HG02798 (cell line): ENCODE data around the gene NFATC1.

Experiments
- ATAC-seq: cut with Tn5 transposase; IDR thresholded peaks from one replicate; pipeline ENCODE4 v1.9.1; 2021; ENCODE audit warnings: mild to moderate bottlenecking; ENCODE audit not compliant: unreplicated experiment, poor library complexity

Gene NFATC1

GRCh38 chr18:79387214-79387613, 8.5 kb upstream of the NFATC1 start:
- ATAC-seq = no peak

- no peak for ATAC-seq
Observed at GRCh38 chr18:79387615-79388014, 8.1 kb upstream of the NFATC1 start.

GRCh38 chr18:79388043-79388442, 7.7 kb upstream of the NFATC1 start:
- ATAC-seq = no peak

GRCh38 chr18:79389689-79390088, 6.0 kb upstream of the NFATC1 start:
- ATAC-seq = no peak

GRCh38 chr18:79392226-79392625, 3.5 kb upstream of the NFATC1 start:
- no peak for ATAC-seq

GRCh38 chr18:79393181-79393634, 2.5 kb upstream of the NFATC1 start:
- no peak for ATAC-seq

GRCh38 chr18:79393635-79394533, 1.8 kb upstream of the NFATC1 start:
- peak; percentile 33 for ATAC-seq

- peak; percentile 5 for ATAC-seq
Observed at GRCh38 chr18:79394534-79395307, 1.0 kb upstream of the NFATC1 start.

GRCh38 chr18:79395308-79395640, 456 bp upstream of the NFATC1 start:
- ATAC-seq = no peak

- no peak for ATAC-seq
Observed at GRCh38 chr18:79396431-79397246, 909 bp downstream of the NFATC1 start.

GRCh38 chr18:79397247-79397829, 1.6 kb downstream of the NFATC1 start:
- ATAC-seq = no peak

- no peak for ATAC-seq
Observed at GRCh38 chr18:79397830-79398761, 2.4 kb downstream of the NFATC1 start.

- ATAC-seq = no peak
Observed at GRCh38 chr18:79399275-79400081, 3.7 kb downstream of the NFATC1 start.

GRCh38 chr18:79400091-79400590, 4.4 kb downstream of the NFATC1 start:
- no peak for ATAC-seq

- no peak for ATAC-seq
Observed at GRCh38 chr18:79400591-79401381, 5.1 kb downstream of the NFATC1 start.

- no peak for ATAC-seq
Observed at GRCh38 chr18:79401494-79402208, 5.9 kb downstream of the NFATC1 start.

GRCh38 chr18:79402209-79402576, 6.5 kb downstream of the NFATC1 start:
- ATAC-seq = no peak
